BJ (cell line): ENCODE data around the gene NGEF. TPM values are rescaled to one million over a fixed set of nuclear protein-coding genes. Genes with fewer than 3 reads are reported as not detected.

Source experiments
- CTCF ChIA-PET: fragments of 350-600 bp; formaldehyde crosslinking; extraction: SDS; loops from one replicate; lab custom pipeline; 2021; ENCODE audit warnings: antibody characterized with exemption, inconsistent platforms; lab: Yijun Ruan, JAX
- POLR2A ChIA-PET: fragments of 300-600 bp; sonication (Branson Sonifier 250); formaldehyde crosslinking; extraction: SDS; loops from one replicate; lab custom pipeline; 2021; ENCODE audit warnings: antibody characterized with exemption; lab: Charles Lee
- DNase-seq: peaks from one replicate; pipeline ENCODE4 v3.0.0-alpha.2; 2011; ENCODE audit warnings: low read depth
- H3K27me3 ChIP-seq: 2 replicates; pipeline ENCODE4 v1.6.0; 2011; ENCODE audit warnings: low read length; ENCODE audit not compliant: control insufficient read depth, insufficient read depth
- H3K36me3 ChIP-seq: 2 replicates; pipeline ENCODE4 v1.5.1; 2011; ENCODE audit warnings: low read length; ENCODE audit not compliant: control insufficient read depth, insufficient read depth
- H3K4me3 ChIP-seq: 2 replicates; pipeline ENCODE4 v1.5.1; 2011; ENCODE audit warnings: low read depth, mild to moderate bottlenecking, control low read depth, low read length
- CTCF ChIP-seq: IDR thresholded peaks from 2 replicates; pipeline ENCODE4 v1.5.1; 2011; ENCODE audit warnings: low read depth, mild to moderate bottlenecking, control low read depth, inconsistent platforms, low read length, moderate library complexity; ENCODE audit not compliant: insufficient read depth
- polyA plus RNA-seq: library from polyadenylated mRNA; depleted of rRNA; stranded (reverse); fragments of >200 nt; gene quantifications from 2 replicates; pipeline ENCODE4 v1.2.3, GENCODE V29; 2011

Gene NGEF
- polyA plus RNA-seq, 1 experiment: 0.23 TPM

- Histone ChIP-seq H3K4me3 (no peak overlapping the region), H3K27me3 (no peaks in the 10 kb centered on the region), H3K36me3 (no peaks in the 10 kb centered on the region)
- DNase-seq: no peak
- CTCF ChIA-PET: no interaction called here
- no peak for TF ChIP-seq CTCF
- POLR2A ChIA-PET: no interaction called here
Measured at GRCh38 chr2:232896111-232896510, 116.9 kb downstream of the NGEF start.

GRCh38 chr2:232894746-232895145 is 118.3 kb downstream of the NGEF start:
- Histone ChIP-seq H3K27me3 (no peaks in the 10 kb centered on the region), H3K36me3 (no peaks in the 10 kb centered on the region), H3K4me3 (no peak overlapping the region)
- ChIA-PET CTCF (interaction anchor here (0.9 kb wide), 1 partner anchor 19 kb away, joined by 3 read pairs; no protein-coding TSS in a partner anchor), POLR2A (interaction anchor here (0.6 kb wide), 1 partner anchor 22 kb away, joined by 3 read pairs; no protein-coding TSS in a partner anchor)
- no peak for DNase-seq
- no peak for TF ChIP-seq CTCF

- POLR2A ChIA-PET: interaction anchor here (0.6 kb wide), 1 partner anchor 23 kb away, joined by 3 read pairs; no protein-coding TSS in a partner anchor
- no peak for TF ChIP-seq CTCF
- no peak for DNase-seq
- Histone ChIP-seq H3K36me3 (no peaks in the 10 kb centered on the region), H3K4me3 (no peak overlapping the region), H3K27me3 (no peaks in the 10 kb centered on the region)
- CTCF ChIA-PET: interaction anchor here (0.9 kb wide), 1 partner anchor 19 kb away, joined by 3 read pairs; no protein-coding TSS in a partner anchor
Measured at GRCh38 chr2:232894251-232894650, 118.8 kb downstream of the NGEF start.

- CTCF ChIA-PET: interaction anchor here (0.9 kb wide), 1 partner anchor 18 kb away, joined by 3 read pairs; no protein-coding TSS in a partner anchor
- Histone ChIP-seq H3K27me3 (no peaks in the 10 kb centered on the region), H3K36me3 (no peaks in the 10 kb centered on the region), H3K4me3 (no peak overlapping the region)
- no peak for DNase-seq
- TF ChIP-seq CTCF: no peak
- POLR2A ChIA-PET: no interaction called here
Measured at GRCh38 chr2:232893834-232894233, 119.2 kb downstream of the NGEF start.

GRCh38 chr2:232892843-232893242 is 120.2 kb downstream of the NGEF start:
- Histone ChIP-seq H3K4me3 (no peak overlapping the region), H3K36me3 (no peaks in the 10 kb centered on the region), H3K27me3 (no peaks in the 10 kb centered on the region)
- no peak for DNase-seq
- ChIA-PET CTCF (no interaction called here), POLR2A (no interaction called here)
- no peak for TF ChIP-seq CTCF
